Astrocyte (in vitro differentiated cells and primary cell): Measurements from ENCODE around the gene DLK1. TPM values are rescaled to one million over a fixed set of nuclear protein-coding genes. Genes with fewer than 3 reads are reported as not detected.

ENCODE experiments used
- DNase-seq: peaks from one replicate; pipeline ENCODE4 v3.0.0-alpha.2; 2010; ENCODE audit warnings: low read depth
- FAIRE-seq: peaks from 2 replicates; lab custom pipeline; 2011; peaks lifted over from hg19 to GRCh38; lab: Jason Lieb, UNC
- H2AFZ ChIP-seq: 2 replicates; pipeline ENCODE4 v1.6.0; 2012; ENCODE audit warnings: low read depth, low read length, inconsistent platforms
- H3K27ac ChIP-seq: 2 replicates; pipeline ENCODE4 v1.5.1; 2011; ENCODE audit warnings: low read depth, low read length, inconsistent platforms
- H3K27me3 ChIP-seq: 2 replicates; pipeline ENCODE4 v1.6.0; 2011; ENCODE audit warnings: low read length, inconsistent platforms; ENCODE audit not compliant: insufficient read depth
- H3K36me3 ChIP-seq: 2 replicates; pipeline ENCODE4 v1.5.1; 2011; ENCODE audit warnings: low read length, inconsistent platforms; ENCODE audit not compliant: insufficient read depth
- H3K4me1 ChIP-seq: 2 replicates; pipeline ENCODE4 v1.5.1; 2011; ENCODE audit warnings: low read length, inconsistent platforms; ENCODE audit not compliant: insufficient read depth
- H3K4me2 ChIP-seq: 2 replicates; pipeline ENCODE4 v1.6.0; 2012; ENCODE audit warnings: low read length, inconsistent platforms
- H3K4me3 ChIP-seq: 2 replicates; pipeline ENCODE4 v1.5.1; 2011; ENCODE audit warnings: low read depth, mild to moderate bottlenecking, low read length, inconsistent platforms; ENCODE audit not compliant: insufficient read depth
- H3K79me2 ChIP-seq: 2 replicates; pipeline ENCODE4 v1.6.0; 2012; ENCODE audit warnings: mild to moderate bottlenecking, low read length, inconsistent platforms; ENCODE audit not compliant: insufficient read depth
- H3K9ac ChIP-seq: 2 replicates; pipeline ENCODE4 v1.6.0; 2012; ENCODE audit warnings: mild to moderate bottlenecking, low read length, inconsistent platforms
- H3K9me3 ChIP-seq: 2 replicates; pipeline ENCODE4 v1.5.1; 2012; ENCODE audit warnings: low read depth, mild to moderate bottlenecking, low read length, inconsistent platforms; ENCODE audit not compliant: insufficient read depth
- H4K20me1 ChIP-seq: 2 replicates; pipeline ENCODE4 v1.6.0; 2012; ENCODE audit warnings: low read length, inconsistent platforms; ENCODE audit not compliant: insufficient read depth
- H3K27ac Mint-ChIP-seq: one replicate; pipeline ENCODE4 v1.8.0; 2021; ENCODE audit warnings: mild to moderate bottlenecking, mixed read lengths; ENCODE audit not compliant: unreplicated experiment
- H3K27me3 Mint-ChIP-seq: one replicate; pipeline ENCODE4 v1.8.0; 2021; ENCODE audit warnings: low read depth, mixed read lengths; ENCODE audit not compliant: unreplicated experiment
- H3K36me3 Mint-ChIP-seq: one replicate; pipeline ENCODE4 v1.8.0; 2021; ENCODE audit warnings: low read depth, mixed read lengths; ENCODE audit not compliant: unreplicated experiment
- H3K4me1 Mint-ChIP-seq: one replicate; pipeline ENCODE4 v1.8.0; 2021; ENCODE audit warnings: low read depth, mixed read lengths; ENCODE audit not compliant: unreplicated experiment
- H3K4me3 Mint-ChIP-seq: one replicate; pipeline ENCODE4 v1.8.0; 2021; ENCODE audit warnings: mild to moderate bottlenecking, moderate library complexity, mixed read lengths; ENCODE audit not compliant: unreplicated experiment
- H3K9me3 Mint-ChIP-seq: one replicate; pipeline ENCODE4 v1.8.0; 2021; ENCODE audit warnings: mild to moderate bottlenecking, mixed read lengths; ENCODE audit not compliant: unreplicated experiment
- CTCF ChIP-seq: IDR thresholded peaks from 2 replicates; pipeline ENCODE4 v1.5.1; 2011; ENCODE audit warnings: low read depth, mild to moderate bottlenecking, inconsistent platforms, low read length, moderate library complexity; ENCODE audit not compliant: insufficient read depth
- EZH2 ChIP-seq: IDR thresholded peaks from 2 replicates; pipeline ENCODE4 v1.6.1; 2012; ENCODE audit warnings: mild to moderate bottlenecking, low read length, inconsistent platforms; ENCODE audit not compliant: insufficient read depth
- total RNA-seq: library from RNA; stranded (reverse); gene quantifications from 2 replicates; pipeline ENCODE4 v1.2.1, GENCODE V29; 2021

The DLK1 gene
- total RNA-seq, 1 donor from 2014 or later: 2.7 TPM

GRCh38 chr14:100682749-100683148 is 43.9 kb upstream of the DLK1 start:
- Mint-ChIP-seq H3K27me3 (peaks cover 16% of the 10 kb centered on the region), H3K9me3 (peaks cover 1% of the 10 kb centered on the region), H3K4me3 (no peak overlapping the region), H3K27ac (no peak overlapping the region), H3K4me1 (peaks cover 10% of the 10 kb centered on the region), H3K36me3 (peaks cover 1% of the 10 kb centered on the region)
- Histone ChIP-seq H3K4me3 (no peak overlapping the region), H3K79me2 (no peaks in the 10 kb centered on the region), H3K4me2 (no peak overlapping the region), H3K27ac (no peak overlapping the region), H3K27me3 (no peaks in the 10 kb centered on the region), H3K9ac (no peak overlapping the region), H2AFZ (no peak overlapping the region), H3K36me3 (no peaks in the 10 kb centered on the region), H3K4me1 (peaks cover 26% of the 10 kb centered on the region), H4K20me1 (no peaks in the 10 kb centered on the region), H3K9me3 (no peaks in the 10 kb centered on the region)
- DNase-seq (no peak), FAIRE-seq (no peak)
- TF ChIP-seq CTCF: no peak
- TF ChIP-seq EZH2: no peak

- peaks cover 1% of the 10 kb centered on the region for H3K9me3 Mint-ChIP-seq
- H3K27ac Mint-ChIP-seq: no peak overlapping the region
- peaks cover 20% of the 10 kb centered on the region for H3K4me1 ChIP-seq
- H3K4me3 Mint-ChIP-seq: no peak overlapping the region
- FAIRE-seq (no peak), DNase-seq (no peak)
- no peaks in the 10 kb centered on the region for H3K9me3 ChIP-seq
- no peak overlapping the region for H3K4me2 ChIP-seq
- H3K36me3 Mint-ChIP-seq: peaks cover 1% of the 10 kb centered on the region
- no peak overlapping the region for H2AFZ ChIP-seq
- peaks cover 11% of the 10 kb centered on the region for H3K4me1 Mint-ChIP-seq
- no peaks in the 10 kb centered on the region for H3K36me3 ChIP-seq
- H3K27me3 ChIP-seq: no peaks in the 10 kb centered on the region
- H3K79me2 ChIP-seq: no peaks in the 10 kb centered on the region
- H4K20me1 ChIP-seq: no peaks in the 10 kb centered on the region
- no peak overlapping the region for H3K27ac ChIP-seq
- no peak overlapping the region for H3K4me3 ChIP-seq
- TF ChIP-seq CTCF: no peak
- TF ChIP-seq EZH2: no peak
- peaks cover 16% of the 10 kb centered on the region for H3K27me3 Mint-ChIP-seq
- no peak overlapping the region for H3K9ac ChIP-seq
Measured at GRCh38 chr14:100683578-100683977, 43.1 kb upstream of the DLK1 start.

DNA sequence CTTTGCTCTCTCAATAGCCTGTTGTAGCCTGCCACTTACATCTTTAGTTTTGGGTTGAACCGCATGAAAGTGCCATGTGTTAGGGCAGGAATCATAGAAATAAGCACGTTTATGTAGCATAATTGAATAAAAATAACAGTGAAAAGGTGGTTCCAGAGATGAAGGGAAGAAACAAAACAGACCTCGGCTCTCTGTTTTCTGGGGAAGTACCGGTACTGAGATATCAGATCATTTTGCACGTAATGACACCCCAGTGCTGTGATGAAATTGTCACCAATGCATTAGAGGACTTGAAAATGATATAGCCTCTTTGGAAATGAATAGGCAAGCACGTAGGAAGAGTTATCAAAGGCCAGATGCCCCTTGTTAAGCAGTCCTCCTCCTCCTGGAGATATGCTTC is 42.5 kb upstream of the DLK1 start:
- H3K4me1 Mint-ChIP-seq: peaks cover 15% of the 10 kb centered on the region
- DNase-seq (no peak), FAIRE-seq (no peak)
- H3K9ac ChIP-seq: no peak overlapping the region
- peaks cover 1% of the 10 kb centered on the region for H3K9me3 Mint-ChIP-seq
- no peaks in the 10 kb centered on the region for H3K79me2 ChIP-seq
- no peak overlapping the region for H2AFZ ChIP-seq
- H3K27ac Mint-ChIP-seq: no peak overlapping the region
- no peaks in the 10 kb centered on the region for H3K27me3 ChIP-seq
- H3K4me3 Mint-ChIP-seq: no peak overlapping the region
- no peak overlapping the region for H3K4me3 ChIP-seq
- no peaks in the 10 kb centered on the region for H3K9me3 ChIP-seq
- no peaks in the 10 kb centered on the region for H3K36me3 ChIP-seq
- H3K27me3 Mint-ChIP-seq: peaks cover 16% of the 10 kb centered on the region
- H3K36me3 Mint-ChIP-seq: peaks cover 1% of the 10 kb centered on the region
- peaks cover 26% of the 10 kb centered on the region for H3K4me1 ChIP-seq
- H3K27ac ChIP-seq: no peak overlapping the region
- no peak overlapping the region for H3K4me2 ChIP-seq
- no peaks in the 10 kb centered on the region for H4K20me1 ChIP-seq
- TF ChIP-seq CTCF: no peak
- no peak for TF ChIP-seq EZH2
